GM18507 (cell line): Measurements from ENCODE around the gene ATP6V1F.

Experiments
- DNase-seq: peaks from one replicate; pipeline ENCODE4 v3.0.0; 2011; ENCODE audit warnings: low read depth; ENCODE audit not compliant: insufficient read length; ENCODE audit errors: extremely low spot score
- FAIRE-seq: peaks from 2 replicates; lab custom pipeline; 2011; peaks lifted over from hg19 to GRCh38; lab: Jason Lieb, UNC

Gene ATP6V1F

DNA sequence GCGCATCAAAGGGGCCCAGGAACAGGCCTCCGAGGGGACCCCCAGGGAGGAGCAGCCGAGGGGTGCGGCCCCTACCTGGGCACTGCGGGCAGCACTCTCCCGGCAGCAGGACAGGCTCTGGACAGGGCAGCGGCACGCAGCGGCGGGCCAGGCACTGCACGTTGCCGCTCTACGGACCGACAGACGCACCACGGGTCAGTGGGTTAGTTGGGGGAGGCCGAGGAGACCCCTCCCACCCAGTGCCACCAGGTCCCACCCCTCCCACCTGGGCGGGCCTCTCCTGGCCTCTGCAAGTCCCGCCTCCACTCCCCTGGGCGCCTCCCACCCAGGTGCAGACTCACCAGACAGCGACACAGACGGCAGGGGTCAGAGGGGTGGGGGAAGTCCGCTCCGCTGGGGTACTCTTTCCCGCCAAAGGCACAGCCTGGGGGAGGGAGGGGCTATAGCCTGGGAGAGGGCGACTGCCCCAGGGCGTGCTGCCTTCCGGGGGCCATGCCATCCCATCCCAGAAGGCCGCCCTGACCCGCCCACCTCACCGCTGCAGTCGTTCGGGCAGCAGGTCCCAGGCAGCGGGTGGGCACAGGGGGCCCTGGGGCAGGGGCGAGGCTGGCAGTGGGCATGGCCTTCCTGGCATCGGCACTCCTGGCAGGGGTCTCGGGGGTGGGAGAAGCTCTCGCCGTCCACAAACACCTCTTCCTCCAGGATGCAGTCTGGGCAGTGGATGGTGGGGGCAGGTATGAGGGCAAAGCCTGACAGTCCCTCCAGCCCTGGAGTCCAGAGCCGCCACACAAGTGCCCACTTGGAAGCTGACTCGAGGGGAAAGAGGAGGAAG, 28.7 kb downstream of the ATP6V1F start:
- DNase-seq (no peak), FAIRE-seq (no peak)

DNA sequence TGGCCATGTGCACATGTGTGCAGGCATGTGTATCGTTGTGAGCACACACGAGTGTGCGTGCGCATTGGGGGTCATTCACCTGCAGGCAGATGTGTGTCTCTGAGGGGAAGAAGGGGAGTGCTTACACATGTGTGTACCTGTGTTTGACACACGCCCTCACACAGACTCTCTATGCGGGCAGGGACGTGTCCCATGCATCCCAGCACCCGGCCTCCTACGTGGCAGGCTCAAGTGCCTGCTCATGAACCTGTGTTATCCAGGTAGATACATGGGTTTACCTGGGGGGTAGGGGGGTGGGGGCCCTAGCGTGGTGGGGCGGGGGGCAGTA, 29.2 kb downstream of the ATP6V1F start:
- no peak for DNase-seq
- FAIRE-seq: no peak

GRCh38 chr7:128892521-128893250, 30.0 kb downstream of the ATP6V1F start:
- FAIRE-seq: no peak

GRCh38 chr7:128893251-128894100, 30.8 kb downstream of the ATP6V1F start:
- no peak for DNase-seq

More at GRCh38 chr7:128892521-128893250, 30.0 kb downstream of the ATP6V1F start:
- DNase-seq: no peak

GRCh38 chr7:128894101-128894440, 31.4 kb downstream of the ATP6V1F start:
- FAIRE-seq (no peak), DNase-seq (no peak)

More at GRCh38 chr7:128893251-128894100, 30.8 kb downstream of the ATP6V1F start:
- no peak for FAIRE-seq

DNA sequence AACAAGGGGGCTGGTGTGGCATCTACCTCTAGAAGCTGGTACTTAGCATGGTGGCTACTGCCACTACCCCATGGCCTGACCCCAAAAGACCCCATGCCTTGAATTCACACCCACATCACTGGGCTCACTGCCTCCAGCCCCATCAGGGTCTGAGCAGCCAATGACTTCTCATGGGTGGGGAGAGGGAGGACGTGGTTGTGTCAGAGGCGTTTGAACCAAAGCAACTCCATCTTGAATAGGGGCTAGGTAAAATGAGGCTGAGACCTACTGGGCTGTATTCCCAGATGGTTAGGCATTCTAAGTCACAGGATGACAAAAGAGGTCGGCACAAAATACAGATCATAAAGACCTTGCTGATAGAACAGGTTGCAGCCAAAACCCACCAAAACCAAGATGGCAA, 32.7 kb downstream of the ATP6V1F start:
- no peak for DNase-seq
- FAIRE-seq: no peak

- DNase-seq (no peak), FAIRE-seq (no peak)
Observed at GRCh38 chr7:128899392-128899791, 36.7 kb downstream of the ATP6V1F start.

DNA sequence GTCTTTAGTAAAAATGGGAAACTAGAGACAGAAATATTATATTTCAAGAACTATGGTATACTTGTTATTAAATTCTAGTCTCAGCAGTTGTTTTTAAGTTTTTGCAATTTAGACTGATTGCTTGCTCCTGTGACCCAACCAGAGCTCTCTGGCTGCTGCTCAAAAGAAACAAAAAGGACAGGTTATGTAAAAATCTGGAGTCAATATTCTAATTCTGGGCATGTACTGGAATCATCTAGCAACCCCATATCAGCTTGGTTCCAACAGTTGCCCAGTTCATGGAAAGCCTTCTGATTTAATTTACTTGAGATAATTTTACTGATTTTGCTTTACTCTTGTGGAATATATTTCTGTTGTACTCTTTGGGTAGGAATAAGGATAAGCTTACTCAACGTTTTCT, 37.6 kb downstream of the ATP6V1F start:
- DNase-seq: no peak
- no peak for FAIRE-seq

- DNase-seq: no peak
- no peak for FAIRE-seq
Observed at GRCh38 chr7:128902761-128903585, 40.3 kb downstream of the ATP6V1F start.

GRCh38 chr7:128903621-128904361, 41.1 kb downstream of the ATP6V1F start:
- FAIRE-seq (no peak), DNase-seq (no peak)

GRCh38 chr7:128904381-128905197, 41.9 kb downstream of the ATP6V1F start:
- DNase-seq: peak; percentile 64
- peak; percentile 78 for FAIRE-seq

DNA sequence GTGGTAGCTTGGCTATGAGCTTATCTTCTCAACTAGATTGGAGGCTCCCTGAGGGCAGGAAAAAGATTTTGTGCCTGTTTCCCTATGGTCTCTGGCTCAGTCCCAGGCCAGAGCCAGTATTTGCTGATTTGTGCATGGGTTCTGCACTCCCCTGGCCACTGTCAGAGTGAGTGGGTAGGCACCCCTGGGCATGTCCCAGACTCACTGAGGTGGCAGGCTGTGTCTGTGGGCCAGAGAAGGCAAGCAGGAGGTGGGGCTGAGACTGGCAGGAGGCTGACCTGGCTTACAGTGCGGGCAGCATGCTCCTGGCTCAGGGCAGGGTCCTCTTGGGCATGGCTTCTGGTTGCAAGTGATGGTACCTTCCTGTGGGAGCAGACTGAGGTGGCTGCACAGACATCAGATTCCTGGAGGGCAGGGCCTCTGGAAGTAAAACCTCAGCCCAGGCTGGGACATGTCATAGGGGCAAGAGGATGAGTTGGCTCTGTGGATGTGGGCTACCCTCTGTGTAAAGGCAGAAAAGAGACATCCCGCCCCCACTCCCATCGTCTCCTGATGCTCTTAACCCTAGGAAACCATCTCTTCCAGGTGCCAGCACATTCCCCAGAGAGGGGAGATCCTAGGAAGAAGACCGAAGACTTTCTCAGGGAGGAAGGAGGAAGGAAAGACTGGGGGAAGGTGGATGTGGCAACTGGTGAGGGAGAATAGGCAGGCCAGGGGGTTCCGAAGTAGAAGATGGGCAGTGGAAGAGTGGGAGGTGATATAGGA, 43.5 kb downstream of the ATP6V1F start:
- DNase-seq: no peak
- no peak for FAIRE-seq

DNA sequence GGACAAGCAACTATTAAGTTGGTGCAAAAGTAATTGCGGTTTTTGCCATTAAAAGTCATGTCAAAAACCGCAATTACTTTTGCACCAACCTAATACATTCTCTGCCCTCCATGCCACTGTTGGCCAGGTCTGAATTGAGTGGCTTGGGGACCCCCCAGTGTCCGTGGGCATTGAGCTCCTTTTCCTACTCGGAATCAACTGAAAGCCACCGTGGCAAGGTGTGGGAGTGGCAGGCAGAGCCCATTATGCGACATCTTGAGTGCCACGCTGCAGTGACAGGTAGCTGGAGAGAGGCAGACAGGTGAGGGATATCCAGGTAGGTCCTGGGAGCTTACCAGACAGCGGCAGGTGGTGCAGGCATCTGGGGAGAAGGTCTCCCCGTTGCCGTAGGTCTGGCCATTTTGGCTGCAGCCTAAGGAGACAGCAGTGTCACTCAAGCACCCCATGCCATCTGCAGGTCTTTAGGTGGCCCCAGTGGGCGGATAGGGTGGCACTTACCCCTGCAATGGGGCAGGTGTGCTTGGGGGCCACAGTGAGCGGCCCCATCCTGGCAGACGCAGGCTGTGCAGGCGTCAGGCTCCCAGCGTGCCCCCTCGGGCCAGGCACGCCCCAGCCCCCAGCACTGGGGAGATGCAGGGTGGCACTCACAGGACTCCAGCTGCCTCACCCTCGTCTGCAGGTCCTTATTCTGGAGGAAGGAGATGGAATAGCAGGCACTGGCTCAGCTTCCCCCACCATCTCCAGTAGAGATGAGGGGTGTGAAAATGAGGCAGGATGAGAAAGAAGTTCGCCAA, 44.3 kb downstream of the ATP6V1F start:
- no peak for FAIRE-seq
- DNase-seq: no peak

DNA sequence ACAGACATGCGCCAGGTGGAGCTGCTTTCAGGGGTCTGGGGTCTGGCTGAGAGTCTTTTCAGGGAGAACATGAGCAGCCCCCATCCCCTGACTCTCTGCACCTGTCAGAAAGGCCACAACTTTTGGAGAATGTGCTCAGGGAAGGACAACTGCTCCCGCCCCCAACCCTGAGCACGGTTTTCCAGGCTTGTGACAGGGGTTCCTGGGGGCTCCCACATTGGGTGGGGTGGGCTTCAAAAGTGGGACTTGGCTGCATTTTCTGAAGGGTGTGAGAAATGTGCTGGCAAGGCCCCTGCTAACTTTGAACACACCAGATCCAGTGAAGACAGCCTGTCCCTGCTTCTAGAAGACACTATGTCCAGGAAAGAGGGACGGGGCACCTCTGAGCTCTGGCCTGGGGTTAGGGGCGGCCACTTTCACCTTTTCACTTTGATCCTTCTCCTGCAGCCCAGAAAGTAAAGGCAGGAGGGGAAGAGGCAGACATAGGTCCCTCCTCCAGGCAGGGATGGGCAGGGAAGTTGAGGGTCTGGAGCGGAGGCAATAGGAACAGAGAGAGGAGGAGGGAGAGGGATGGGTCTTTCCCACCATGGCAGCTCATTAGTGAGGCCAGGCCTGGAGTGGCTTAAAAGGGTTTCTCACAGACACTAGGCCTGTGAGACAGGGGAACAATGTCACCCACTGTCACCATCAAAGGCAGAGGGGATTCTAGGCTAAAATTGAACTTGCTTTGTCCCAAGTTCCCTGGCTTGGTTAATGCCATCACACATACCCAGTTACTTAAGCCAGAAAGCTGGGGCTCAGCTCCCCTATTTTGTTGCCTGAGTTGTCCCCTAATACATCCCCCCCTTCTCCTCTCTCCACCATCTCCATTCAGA, 46.3 kb downstream of the ATP6V1F start:
- no peak for DNase-seq
- FAIRE-seq: no peak
